Measurements from ENCODE around the gene ANO4.
A peak's percentile ranks its signal among the peaks of the same experiment; 100 is the strongest.

Gene ANO4

DNA sequence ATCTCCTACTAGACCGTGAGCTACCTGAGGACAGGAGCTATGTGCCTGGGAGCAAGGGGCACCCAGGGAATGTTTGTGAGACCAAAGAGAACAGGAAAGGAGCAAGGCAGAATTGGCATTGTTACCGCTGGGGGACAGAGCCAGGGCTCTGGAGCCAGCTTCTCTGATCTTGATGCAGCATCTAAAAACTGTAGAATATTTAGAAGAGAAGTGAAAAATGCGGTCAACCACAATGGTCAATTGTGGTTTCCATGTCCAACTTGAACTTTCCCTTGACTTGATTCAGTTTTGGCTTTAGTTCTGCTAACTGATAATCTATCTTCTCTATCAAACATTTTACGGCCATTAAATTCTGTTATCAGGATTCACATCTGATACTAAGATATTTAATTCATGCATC, 201.2 kb downstream of the ANO4 start:
- DNase-seq = no peak

DNA sequence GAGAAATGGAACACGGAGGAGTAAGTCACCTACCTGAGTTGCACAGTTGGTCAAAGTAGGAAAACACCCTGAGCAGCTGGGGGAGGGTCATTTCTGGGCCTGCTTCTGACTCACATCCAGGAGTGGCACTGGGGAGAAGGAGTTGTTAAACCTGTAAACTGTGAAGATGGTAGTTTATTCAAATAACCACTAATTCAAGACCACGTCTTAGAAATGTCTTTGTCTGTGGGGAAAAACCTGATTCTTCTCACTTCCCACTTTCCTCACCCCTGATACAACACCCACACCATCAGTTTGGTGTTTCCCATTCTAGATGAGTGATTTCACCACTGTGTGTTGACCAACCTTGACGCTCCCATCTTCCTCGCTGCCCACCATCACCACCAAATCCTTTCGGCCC, 207.1 kb downstream of the ANO4 start:
- DNase-seq = no peak

DNA sequence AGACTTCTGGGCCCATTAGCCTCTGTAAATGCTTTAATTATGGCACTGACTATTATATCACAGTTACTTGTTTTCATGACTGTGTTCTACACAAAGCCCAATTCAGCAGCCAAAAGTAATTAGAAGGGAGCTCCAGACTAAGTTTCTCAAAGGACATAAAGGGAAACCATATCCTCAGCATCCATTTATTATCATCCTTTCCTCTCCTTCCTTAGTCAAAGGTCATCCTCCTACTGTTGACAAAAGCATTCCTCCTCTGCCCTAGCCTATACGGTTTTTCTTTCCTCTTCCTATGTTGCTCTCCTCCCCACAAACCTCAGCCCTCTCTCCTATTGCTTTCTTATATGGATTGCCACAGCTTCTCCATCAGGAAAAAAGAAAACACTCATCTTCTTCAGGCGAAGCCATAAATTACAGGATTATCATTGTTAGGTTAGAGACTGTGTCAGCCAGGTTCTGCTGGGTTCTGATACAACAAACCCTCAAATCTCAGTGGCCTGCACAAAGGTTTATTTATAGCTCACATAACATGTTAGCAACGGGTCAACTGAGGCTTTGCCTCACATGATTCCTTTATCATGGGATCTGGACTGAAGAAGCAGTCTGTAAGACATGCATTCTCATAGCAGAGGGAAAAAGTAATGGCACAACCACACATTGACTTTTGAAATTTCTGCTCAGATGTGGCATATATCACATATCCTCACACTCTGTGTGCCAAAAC, 208.3 kb downstream of the ANO4 start:
- no peak for DNase-seq

DNA sequence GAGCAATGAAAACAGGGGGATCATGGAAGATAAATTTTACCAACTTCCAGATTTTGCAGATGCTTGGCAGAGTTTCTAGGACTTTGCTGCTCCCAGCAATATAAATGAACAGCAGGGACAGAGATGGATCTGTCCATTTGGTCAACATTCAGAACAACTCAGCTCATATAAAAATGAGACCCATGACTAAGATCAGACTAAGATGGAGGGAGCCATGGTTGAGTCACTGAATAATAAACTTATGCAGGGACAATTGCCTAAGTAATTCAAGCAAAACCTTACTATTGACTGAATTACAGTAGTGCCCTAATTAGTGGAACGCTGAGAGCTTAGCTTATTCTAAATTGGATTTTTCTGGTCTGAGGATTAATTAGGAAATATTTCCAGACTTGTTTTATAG, 210.3 kb downstream of the ANO4 start:
- no peak for DNase-seq

DNA sequence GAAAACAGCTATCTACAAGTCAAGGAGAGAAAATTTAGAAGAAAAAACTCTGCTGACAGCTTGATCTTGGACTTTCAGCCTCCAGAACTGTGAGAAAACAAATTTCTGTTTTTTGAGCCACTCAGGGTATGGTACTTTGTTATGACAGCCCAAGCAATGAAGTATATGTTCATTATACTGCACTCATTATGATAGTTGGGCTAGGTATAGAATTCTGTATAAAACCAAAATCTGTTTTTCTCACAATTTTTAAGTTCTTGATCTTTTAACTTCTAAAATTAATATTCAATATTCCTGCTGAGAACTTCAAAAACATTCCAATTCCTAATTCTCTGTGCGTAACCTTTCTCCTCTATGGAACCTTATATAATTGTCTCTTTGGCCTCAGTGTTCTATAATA, 214.7 kb downstream of the ANO4 start:
- DNase-seq = no peak

DNA sequence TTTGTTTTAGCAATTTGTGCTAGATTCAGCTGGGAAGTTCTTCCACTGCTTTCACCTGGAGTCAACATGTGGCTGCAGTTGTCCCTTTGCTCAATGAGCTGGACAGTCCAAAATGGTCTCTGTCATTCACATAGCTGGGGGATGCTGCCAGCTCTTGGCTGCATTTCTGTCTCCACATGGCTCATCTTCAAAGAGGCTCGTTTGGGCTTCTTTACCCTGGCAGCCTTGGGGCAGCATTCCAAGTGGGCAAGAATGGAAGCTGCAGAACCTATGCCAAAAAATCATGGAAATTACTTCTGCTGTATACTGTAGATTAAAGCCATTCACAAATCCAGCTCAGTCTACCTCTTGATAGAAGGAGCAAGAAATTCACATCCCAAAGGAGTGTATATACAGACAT, 216.3 kb downstream of the ANO4 start:
- DNase-seq = no peak

DNA sequence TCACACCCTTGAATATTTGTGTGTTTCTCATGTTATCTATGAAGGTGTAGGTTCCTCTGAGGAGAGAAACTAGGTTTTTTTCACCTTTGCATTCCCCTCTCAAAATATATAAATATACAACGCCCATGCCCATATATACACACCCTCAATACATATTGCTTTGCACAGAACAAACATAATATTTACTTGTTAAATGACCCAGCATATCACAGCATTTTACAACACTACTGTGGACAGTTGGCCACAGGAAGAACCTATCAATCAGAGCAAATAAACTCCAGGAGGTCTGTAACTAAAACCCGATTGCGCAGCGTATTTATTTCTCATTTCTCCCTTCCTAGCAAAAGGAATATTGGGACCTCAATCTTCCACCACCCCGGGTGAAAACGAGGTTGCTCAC, 219.4 kb downstream of the ANO4 start:
- DNase-seq = no peak

DNA sequence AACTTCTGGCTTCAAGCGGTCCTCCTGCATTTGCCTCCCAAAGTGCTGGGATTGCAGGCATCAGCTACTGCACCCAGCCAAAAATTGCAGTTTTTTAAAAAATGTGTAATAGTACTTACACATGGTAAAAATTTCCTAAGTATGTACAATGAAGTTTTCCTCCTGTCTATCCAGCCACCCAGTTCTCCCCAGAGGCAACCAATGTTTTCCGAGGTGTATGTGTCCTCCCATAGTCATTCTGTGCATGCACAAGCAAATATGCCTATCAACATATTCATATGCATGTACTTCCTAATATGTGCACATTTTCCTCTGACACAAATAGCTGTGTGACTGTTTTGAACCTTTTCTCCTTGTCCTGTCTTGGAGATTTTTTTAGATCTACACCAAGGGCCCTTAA, 220.5 kb downstream of the ANO4 start:
- DNase-seq = no peak

DNA sequence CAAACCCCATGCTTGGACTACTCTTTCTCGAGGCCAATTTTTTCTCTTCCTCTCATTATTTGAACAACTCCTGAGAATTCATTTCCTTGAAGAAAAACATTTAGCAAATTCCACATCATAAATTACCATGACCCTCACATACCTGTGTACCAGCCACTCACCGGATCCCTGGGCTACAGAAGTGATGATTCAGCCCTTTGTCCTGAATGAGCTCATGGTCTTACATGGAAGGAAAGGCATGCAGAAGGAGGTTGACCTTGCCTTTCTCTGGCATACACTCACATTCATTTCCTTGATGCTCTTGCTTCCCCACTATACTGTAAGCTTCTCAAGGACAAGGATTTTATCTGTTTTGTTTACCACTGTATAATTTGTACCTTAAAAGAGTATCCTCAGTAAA, 224.0 kb downstream of the ANO4 start:
- DNase-seq = no peak

DNA sequence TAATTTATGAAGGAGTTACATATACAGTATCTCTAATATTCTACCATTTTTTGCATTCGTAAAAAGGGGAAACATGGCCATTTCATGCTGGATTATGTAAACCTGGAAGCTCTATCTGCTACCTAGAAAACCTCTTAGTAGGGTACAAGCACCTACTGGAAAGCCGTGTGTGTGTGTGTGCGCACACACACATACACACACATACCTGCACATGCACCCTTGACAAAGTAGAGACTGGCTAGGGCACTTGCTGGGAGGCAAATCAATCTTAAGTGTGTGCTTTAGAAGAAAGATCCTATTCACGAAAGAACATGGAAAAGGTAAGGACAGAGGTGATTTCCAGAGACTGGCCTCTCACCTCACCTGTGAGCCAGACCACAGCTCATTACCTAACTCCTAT, 224.6 kb downstream of the ANO4 start:
- DNase-seq = no peak

DNA sequence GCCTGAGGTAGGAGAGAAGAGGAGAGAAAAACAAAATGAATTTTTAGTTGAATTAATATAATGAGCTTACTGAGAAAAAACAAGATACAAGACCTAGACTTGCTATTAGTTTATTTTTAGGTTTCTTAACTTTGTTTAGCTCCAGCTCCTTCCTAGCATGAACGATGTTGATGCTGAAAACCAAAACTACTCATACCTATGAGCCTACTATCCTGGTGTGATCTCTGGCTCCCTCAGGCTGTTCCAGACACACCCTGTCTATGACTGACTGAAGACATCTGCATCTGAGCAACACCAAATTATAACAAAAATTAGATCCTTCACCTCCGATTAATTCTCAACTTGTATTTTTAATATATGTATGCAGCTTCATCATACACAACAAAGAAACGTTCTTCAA, 225.1 kb downstream of the ANO4 start:
- no peak for DNase-seq

DNA sequence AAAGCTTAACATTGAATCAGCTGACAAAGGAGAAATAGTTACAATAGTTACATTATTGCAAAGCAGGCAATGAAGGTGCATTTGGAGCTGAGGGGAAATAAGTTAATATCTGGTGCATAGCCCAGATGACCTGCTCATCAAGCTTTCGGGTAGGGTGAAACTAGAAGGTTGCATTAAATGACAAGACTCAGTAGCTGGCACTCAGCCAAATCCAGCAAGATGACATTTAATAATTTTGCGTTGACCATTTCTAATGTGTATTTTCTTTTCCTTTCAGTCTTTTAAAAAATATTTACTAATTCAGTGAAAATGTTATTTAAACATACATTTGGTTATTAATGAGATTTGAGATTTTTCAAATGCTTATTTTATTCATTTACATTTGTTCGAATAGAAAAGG, 226.9 kb downstream of the ANO4 start:
- no peak for DNase-seq

DNA sequence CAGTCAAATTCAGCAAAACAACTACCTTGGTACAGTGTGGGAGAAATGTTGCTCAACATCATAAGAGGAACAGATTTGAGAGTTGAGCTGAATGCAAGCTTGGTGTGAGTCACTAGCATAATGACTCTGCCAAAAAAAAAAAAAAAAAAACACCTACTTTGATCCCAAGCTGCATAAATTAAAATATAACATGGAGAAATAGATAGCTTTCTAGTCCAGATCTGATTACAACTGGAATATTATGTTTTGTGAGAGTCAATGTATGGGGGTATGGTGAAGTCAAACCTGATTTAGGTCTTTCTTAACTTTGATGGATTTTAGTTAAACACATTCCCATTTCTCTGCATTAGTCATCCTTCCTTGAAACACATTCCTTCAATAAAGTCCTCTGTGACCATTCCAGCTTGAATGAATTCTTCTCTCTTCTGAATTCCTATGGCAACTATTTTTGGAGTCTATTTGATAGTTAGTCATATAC, 227.4 kb downstream of the ANO4 start:
- no peak for DNase-seq

DNA sequence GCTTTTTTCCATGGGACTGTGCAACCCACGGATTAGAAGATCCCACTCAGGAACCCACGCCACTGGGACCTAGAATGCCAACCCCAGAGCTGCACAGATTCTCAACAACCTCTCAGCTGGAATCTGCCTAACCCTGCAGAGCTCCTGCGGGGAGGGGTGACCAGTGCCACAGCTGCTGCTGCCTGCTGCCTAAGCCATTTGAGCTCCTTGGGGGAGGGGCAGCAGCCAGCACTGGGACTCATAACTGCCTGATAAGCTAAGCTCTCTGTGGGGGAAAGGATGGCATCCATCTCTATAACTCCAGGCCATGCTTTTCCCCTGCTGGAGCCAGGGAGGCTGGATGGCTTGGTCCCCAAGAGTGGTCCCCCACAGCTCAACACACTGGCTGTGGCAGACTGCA, 232.6 kb downstream of the ANO4 start:
- DNase-seq = no peak

DNA sequence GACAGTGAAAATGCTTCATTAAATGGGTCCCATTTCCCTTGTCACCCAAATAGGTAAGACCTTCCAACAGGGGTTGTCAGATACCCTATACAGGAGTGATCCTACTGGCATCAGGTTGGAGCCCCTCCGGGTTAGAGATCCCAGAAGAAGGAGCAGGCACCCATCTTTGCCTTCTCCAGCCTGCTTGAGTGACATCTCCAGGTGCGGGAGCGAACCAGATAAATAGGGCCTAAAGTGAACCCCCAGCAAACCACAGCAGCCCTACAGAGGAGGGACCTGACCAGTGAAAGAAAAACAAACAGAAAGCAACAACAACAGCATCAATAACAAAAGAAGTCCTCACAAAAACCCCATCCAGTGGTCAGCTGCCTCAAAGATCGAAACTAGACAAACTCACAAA, 233.2 kb downstream of the ANO4 start:
- DNase-seq = no peak

DNA sequence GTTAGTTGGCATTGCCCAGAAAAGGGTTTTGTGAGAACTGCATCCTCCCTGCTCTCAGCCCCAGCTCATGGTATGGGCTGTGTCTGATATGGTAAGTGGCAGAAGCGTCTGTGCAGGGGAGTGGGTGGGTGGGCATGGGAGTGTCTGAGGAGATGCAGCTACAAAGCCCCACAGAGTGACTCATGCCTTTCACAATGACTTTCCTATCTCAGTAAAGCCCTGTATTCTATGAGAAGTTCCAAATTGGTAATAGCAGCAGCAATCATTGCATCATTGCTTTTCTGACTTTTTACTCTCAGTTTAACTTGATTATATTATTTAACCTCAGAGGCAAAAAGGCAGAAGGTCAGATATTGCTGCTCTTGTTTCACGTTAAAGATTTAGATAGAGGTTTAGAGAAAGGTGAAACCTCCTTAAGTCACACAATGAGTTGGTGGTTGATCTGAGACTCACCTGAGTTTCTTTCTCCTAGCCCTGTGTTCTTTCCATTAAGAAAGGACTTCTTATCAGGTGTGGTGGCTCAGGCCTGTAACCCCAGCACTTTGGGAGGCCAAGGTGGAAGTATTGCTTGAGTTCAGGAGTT, 243.8 kb downstream of the ANO4 start:
- DNase-seq = no peak

DNA sequence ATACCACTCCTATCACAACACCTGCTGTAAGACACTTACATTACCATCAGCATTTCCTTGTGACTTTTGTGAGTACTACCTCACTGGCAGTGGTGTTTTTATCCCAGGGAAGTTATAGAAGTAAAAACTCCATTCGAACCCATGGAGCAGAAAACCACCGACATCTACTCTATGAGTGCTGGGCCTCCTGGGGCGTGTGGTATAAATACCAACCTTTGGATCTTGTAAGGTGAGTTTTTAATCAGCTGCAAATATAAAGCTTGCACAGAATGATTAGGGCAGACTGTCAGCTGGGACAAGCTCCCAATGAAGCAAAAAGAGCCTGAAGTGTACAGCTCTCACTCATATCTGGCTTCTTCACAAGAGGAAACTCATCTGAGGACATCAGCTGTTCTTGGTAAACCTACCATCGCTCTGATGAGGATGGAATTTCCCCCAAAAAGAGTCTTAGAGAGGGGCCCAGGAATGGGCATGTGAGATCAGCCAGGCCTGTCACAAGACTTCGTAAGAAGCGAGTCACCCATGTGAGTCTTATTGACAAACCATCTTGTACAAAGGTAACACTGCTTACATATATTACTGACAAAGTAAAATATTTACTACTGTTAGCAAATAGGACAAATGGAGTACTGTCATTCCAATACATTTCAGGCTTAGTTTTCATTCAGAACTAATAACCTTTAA, 245.4 kb downstream of the ANO4 start:
- DNase-seq = no peak

DNA sequence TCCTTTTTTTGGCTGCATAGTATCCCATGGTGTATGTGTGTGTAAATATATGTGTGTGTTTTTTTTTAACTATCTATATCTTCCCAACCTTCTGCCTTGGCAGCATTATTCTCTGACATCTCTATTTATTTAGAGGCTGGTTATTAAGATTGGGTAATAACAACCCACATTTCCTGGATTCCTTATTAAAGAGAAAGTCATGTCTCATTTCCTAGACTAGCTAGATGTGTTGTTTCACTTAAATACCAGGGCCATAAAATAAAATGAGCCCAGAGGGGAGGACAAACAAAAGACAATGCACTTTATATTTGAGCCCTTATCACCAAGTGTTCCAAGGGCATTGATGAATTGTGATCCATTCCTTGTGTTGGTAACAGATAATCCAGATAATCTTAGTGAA, 246.4 kb downstream of the ANO4 start:
- no peak for DNase-seq

DNA sequence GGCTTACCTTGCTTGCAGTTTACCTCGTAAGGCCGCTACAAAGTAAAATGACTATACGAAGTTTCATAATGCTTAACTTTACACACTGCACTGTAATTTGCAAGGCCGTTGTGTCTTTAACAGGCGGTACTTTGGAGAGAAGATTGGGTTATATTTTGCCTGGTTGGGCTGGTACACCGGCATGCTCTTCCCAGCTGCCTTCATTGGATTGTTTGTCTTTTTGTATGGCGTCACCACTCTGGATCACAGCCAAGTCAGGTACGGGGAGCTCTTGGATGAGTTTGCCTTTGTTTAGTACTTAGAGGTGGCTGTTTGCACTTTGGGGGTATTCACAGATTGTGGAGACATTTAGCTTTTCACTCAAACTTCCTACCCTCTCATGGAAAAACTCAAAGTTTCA, 247.6 kb downstream of the ANO4 start:
- peak; percentile 35 for DNase-seq

DNA sequence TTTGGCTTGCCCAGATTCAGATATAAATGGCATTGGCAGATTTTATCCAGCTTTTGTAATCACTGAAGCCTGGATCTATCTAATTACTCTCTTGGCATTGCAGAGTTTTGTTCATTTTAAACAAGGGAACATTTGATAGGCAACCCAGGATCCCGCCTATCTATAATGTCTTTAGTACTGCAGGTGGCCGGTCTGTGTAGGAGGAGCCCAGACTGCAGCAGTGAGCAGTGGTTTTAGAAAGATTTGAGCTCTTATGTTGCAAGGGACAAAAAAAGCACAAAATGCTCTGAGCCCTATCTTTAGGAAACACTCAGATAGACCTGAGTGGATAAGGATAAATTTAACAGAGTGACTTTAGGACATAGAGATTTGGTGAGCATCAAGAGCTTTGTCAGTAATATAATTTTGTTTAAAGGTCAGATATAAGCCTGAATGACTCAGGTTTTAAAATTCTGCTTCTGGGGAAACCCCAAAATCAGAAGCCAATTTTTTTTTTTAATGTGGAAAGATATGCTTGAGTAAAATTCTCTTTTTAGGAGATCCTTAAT, 250.0 kb downstream of the ANO4 start:
- DNase-seq = no peak

DNA sequence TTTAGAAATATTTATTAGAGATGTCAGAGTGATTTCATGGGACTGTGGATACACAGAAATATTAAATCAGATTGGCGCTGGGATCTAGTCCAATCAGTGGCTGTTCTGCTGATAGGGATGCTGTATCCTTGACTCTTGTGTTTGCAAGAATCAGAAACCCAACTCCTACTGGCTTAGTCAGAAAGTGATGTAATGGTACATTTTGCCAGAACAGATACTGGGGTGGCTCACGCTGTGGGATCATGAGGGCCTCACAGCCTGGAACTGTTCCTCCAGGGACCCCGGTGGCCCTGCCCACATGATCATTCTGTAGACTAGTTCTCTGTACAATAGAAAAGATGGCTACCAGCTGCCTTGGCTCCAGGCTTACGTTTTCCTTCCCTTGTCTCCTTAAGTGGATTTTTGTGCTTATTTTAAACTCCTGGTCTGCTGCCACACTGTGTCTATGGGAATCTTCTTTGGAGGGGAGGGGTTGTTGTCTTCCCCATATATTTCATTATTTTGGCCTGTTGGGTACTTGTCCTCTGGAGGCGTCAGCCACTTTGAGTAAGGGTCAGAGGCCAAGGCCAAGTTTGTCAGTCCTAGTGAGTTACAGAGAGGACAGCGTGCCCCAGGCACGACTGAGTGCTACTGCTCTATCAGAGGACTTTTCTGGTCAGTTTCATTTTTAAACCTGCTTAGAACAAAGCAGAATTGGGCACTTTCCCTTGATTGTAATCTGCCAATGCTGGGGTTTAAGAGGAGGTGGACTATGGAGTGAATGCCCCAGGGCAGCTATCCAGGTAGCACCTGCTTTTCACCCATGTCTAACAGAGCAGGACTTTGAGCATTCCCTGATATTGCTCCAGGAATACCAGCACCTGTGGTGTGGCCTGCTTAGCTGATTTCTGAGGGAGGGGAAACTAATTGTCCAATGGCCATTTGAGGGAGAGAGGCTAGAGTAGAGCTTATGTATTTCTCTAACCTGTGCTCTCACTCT, 251.2 kb downstream of the ANO4 start:
- no peak for DNase-seq

DNA sequence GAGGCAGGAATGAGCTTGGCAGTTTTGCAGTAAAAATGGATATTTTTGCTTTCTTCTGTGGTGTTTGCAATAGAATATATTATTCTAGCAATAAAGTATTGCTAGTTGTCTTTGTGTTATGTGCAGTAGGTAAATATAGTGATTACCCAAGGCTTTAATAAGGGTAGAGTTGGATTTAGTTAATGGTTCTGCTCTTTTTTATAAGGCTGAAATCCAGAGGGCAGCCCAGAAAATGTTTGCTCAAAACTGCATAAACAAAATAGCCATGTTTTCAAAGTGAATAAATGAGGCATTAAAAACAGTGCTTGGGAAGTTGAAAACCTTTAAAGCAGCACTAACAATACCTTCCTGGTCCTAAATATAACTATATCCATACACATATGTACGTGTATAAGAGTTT, 253.1 kb downstream of the ANO4 start:
- DNase-seq = no peak

DNA sequence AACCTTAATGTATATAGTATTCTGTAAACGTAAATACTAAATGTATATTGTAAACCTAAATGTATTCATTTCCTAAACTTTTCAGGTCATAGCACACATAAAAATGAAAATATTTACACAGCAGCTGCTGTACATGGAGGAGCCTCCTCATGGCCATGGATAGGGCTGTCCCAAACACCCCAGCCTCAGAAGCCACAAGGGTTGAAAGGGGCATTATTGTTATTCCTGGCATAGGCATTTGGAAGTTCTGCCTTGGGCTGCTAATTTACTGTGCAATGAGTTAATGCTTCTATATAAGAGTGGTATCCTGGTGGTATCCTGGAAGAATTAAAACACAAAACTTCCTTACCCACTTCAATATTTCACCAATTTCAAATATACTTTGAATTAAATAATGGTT, 256.1 kb downstream of the ANO4 start:
- DNase-seq = no peak
